Heart left ventricle (tissue), 16 donors: ENCODE data around the gene ILF2. TPM values are rescaled to one million over a fixed set of nuclear protein-coding genes. Genes with fewer than 3 reads are reported as not detected.
A peak's percentile ranks its signal among the peaks of the same experiment; 100 is the strongest.
"Not testable (repeated sequence)": the region's sequence is repeated elsewhere in the genome, so short reads cannot be mapped to it uniquely, and the experiment has no call there.

ENCODE experiments used
- ATAC-seq, 4 donors: fragments of 200-7000 bp; cut with Tn5 transposase; one replicate each; pipeline ENCODE4 v1.9.1; 2020 to 2022; ENCODE audit warnings: moderate library complexity in 4 of 4, mild to moderate bottlenecking in 3 of 4, moderate number of reproducible peaks in 1 of 4
- DNase-seq, 5 donors: peaks; one replicate each; pipeline ENCODE4 v3.0.0-alpha.2; 2020
- H3K27ac ChIP-seq, 12 donors: fragments of 200-600 bp; sonication (generic) in 4 of 12; one replicate each; pipeline versions ENCODE4 v1.5.0 to v1.8.0; 2016 to 2022; ENCODE audit warnings: mild to moderate bottlenecking in 2 of 12
- H3K27me3 ChIP-seq, 9 donors: fragments of 200-600 bp; sonication (generic) in 2 of 9; one replicate each; pipeline versions ENCODE4 v1.5.1 to v1.8.0; 2016 to 2022; ENCODE audit warnings: mild to moderate bottlenecking in 3 of 9
- H3K36me3 ChIP-seq, 9 donors: fragments of 200-600 bp; sonication (generic) in 2 of 9; one replicate each; pipeline versions ENCODE4 v1.5.0 to v1.8.0; 2018 to 2022; ENCODE audit warnings: mild to moderate bottlenecking in 2 of 9
- H3K4me1 ChIP-seq, 12 donors: fragments of 200-600 bp; sonication (generic) in 4 of 12; one replicate each; pipeline versions ENCODE4 v1.5.0 to v1.8.0; 2016 to 2022; ENCODE audit warnings: mild to moderate bottlenecking in 3 of 12
- H3K4me3 ChIP-seq, 12 donors: fragments of 200-600 bp; sonication (generic) in 4 of 12; one replicate each; pipeline versions ENCODE4 v1.5.0 to v1.8.0; 2017 to 2022; ENCODE audit warnings: mild to moderate bottlenecking in 9 of 12, moderate library complexity in 4 of 12
- H3K9me3 ChIP-seq, 12 donors: fragments of 200-600 bp; sonication (generic) in 4 of 12; one replicate each; pipeline versions ENCODE4 v1.5.0 to v1.8.0; 2016 to 2022; ENCODE audit warnings: mild to moderate bottlenecking in 1 of 12
- CTCF ChIP-seq, 12 donors: fragments of 200-600 bp; sonication (generic) in 4 of 12; IDR thresholded peaks; one replicate each; pipeline versions ENCODE4 v1.5.0 to v1.8.0; 2018 to 2022; ENCODE audit warnings: antibody characterized with exemption in 12 of 12, mild to moderate bottlenecking in 5 of 12
- POLR2A ChIP-seq, 2 donors: fragments of 450-650 bp; IDR thresholded peaks; one replicate each; pipeline ENCODE4 v1.6.1; 2017; ENCODE audit warnings: antibody characterized with exemption in 2 of 2, mild to moderate bottlenecking in 2 of 2, moderate library complexity in 2 of 2
- WGBS, 4 donors: extraction: QIAGEN DNeasy Blood & Tissue Kit in 2 of 4; methylation state at CpG; one replicate each; pipeline versions ENCODE4 v1.1.5 to v1.1.7; 2013 to 2018; 5-methylcytosine and 5-hydroxymethylcytosine counted together
- intact Hi-C, 10 donors: fragments of 100-400 bp; cut with DNase I; formaldehyde crosslinking; loops; one replicate each; pipeline versions ENCODE4 v1.11.1 to v1.14.2; 2022
- long read RNA-seq, 3 donors: library from polyadenylated mRNA; unstranded; transcript quantifications; one replicate each; pipeline ENCODE4 v2.0.0, GENCODE V29; 2020 to 2021
- polyA plus RNA-seq, 2 donors: library from polyadenylated mRNA; stranded (reverse); fragments of 200-250 nt; gene quantifications; one replicate each; pipeline ENCODE4 v1.2.3, GENCODE V29; 2013
- total RNA-seq, 9 donors: library from RNA; depleted of rRNA in 2 of 9; stranded (reverse); fragments of >200 nt in 2 of 9; fragmentation: NEBNext Ultra II Directional in 3 of 9; extraction: Animal tissue kit (Norgen Biotek cat#: 25700) in 3 of 9; gene quantifications; one replicate each; pipeline versions ENCODE4 v1.1.0 to v1.2.4, GENCODE V29; 2016 to 2023
- donor health status: ischemic (EF 13 %, LVEDD 7.1; RV severe dilation, severe dysfunction).
- donor health status: healthy with polysubstance abuse.
- donor health status: DM: no; HTN: yes; CAD: no.
- donor health status: DM: no; HTN: no; CAD: no.
- donor health status: ischemic (EF 25% LVEDD 6.9; RV normal size, moderate dysfunction).
- donor health status: ischemic (EF 25% LVEDD 5.7; RV mildly dilated, moderate dysfunction).
- donor health status: healthy.
- donor health status: DM: yes; HTN: yes; CAD: no.
- donor health status: ischemic (EF 35%, LVEDD 5.7; RV mildly dilated, moderate dysfunction).
- donor health status: nonischemic (EF 11% LVEDD 7.7; RV severe dilation, severe dysfunction).
- donor health status: DM: yes; HTN: yes; CAD: no.
- donor health status: PGD.
- donor health status: ischemic (EF 29% LVEDD 5.4; RV normal size, mild dysfunction).
- donor health status: nonischemic (EF 23%, LVEDD 6.1; RV moderate dilation, normal function).

ILF2 gene
- 10 to 100 TPM; 65.0 to 92.3 (median 74.2) TPM for total RNA-seq
- polyA plus RNA-seq: 100 to 1,000 TPM in 1 of 2 donors, 10 to 100 TPM in 1; 22.1 to 163 TPM
- long read RNA-seq, donor 1, transcript ILF2-201 (14 exons, 1,659 nt): major isoform, 55 of 58 reads
- long read RNA-seq, donor 1, partial matches to known transcripts: 2 of 58 reads
- long read RNA-seq, donor 1, other reads (novel, unspliced or antisense): 1 of 58 reads
- long read RNA-seq, donor 2, transcript ILF2-201 (14 exons, 1,659 nt): major isoform, 276 of 299 reads
- long read RNA-seq, donor 2, partial matches to known transcripts: 15 of 299 reads
- long read RNA-seq, donor 2, other reads (novel, unspliced or antisense): 8 of 299 reads
- long read RNA-seq, donor 3, transcript ILF2-201 (14 exons, 1,659 nt): major isoform, 52 of 61 reads
- long read RNA-seq, donor 3, partial matches to known transcripts: 7 of 61 reads
- long read RNA-seq, donor 3, other reads (novel, unspliced or antisense): 2 of 61 reads

- peak; percentile 95 to 98 (median 97) for ATAC-seq
- Histone ChIP-seq H3K4me3 (peak within 1 kb of the TSS; percentile 49 to 93 (median 82)), H3K4me1 (peaks cover 6 to 26% (median 14%) of the 10 kb centered on the region in 12 donors), H3K9me3 (no peaks in the 10 kb centered on the region), H3K27me3 (no peaks in the 10 kb centered on the region), H3K27ac (peak within 1 kb of the TSS; percentile 6 to 90 (median 80)), H3K36me3 (peaks cover 5 to 38% (median 34%) of the 10 kb centered on the region in 9 donors)
- peak; percentile 97 to 98 (median 98) for DNase-seq
- 0% methylated on average over 35 of the region's 35 CpGs for WGBS, 4 donors
- intact Hi-C loops: loop anchor here in 8 of 10 donors (2.0 to 10.0 kb wide), 9 partner anchors 39 to 316 kb away; partner anchors contain the start of genes CHTOP (in 3 of the 8), RAB13 (in 3 of the 8), GATAD2B (in 1 of the 8) and S100A1 (in 1 of the 8)
- TF ChIP-seq POLR2A (IDR thresholded peaks at IDR 0.05) (peak; percentile 81 to 91), CTCF (IDR thresholded peaks at IDR 0.05) (peak in 6 of 12 donors; percentile 11 to 53 (median 39))
Observed at GRCh38 chr1:153670859-153671627, at the start of gene ILF2. Gene ILF2 (minus strand): TSS chr1:153670993. CDS start chr1:153670922, 71 bp downstream.

GRCh38 chr1:153717330-153717729 is 46.5 kb upstream of the ILF2 start:
- H3K4me3 ChIP-seq: no peak overlapping the region
- DNase-seq (no peak), ATAC-seq (no peak)
- H3K4me1 ChIP-seq: no peaks in the 10 kb centered on the region
- intact Hi-C loops: loop anchor here in 1 of 10 donors (2.0 kb wide), 1 partner anchor 19 kb away; no protein-coding TSS in a partner anchor
- peaks cover 0 to 3% (median 0%) of the 10 kb centered on the region in 9 donors for H3K27me3 ChIP-seq
- H3K36me3 ChIP-seq: no peaks in the 10 kb centered on the region
- no peak overlapping the region for H3K27ac ChIP-seq
- H3K9me3 ChIP-seq: no peaks in the 10 kb centered on the region
- WGBS, 4 donors: 80 to 92% (median 85%) methylated on average over 3 of the region's 3 CpGs
- TF ChIP-seq POLR2A (IDR thresholded peaks at IDR 0.05): no peak
- TF ChIP-seq CTCF (IDR thresholded peaks at IDR 0.05): no peak

GRCh38 chr1:153716211-153716610 is 45.4 kb upstream of the ILF2 start:
- WGBS, 4 donors: 81 to 88% (median 85%) methylated on average over 5 of the region's 5 CpGs
- not testable (repeated sequence) for H3K4me3 ChIP-seq, DNase-seq, H3K36me3 ChIP-seq, H3K27ac ChIP-seq, ATAC-seq, H3K9me3 ChIP-seq, H3K4me1 ChIP-seq, H3K27me3 ChIP-seq
- intact Hi-C loops: loop anchor here in 1 of 10 donors (2.0 kb wide), 1 partner anchor 21 kb away; no protein-coding TSS in a partner anchor

GRCh38 chr1:153711026-153711425 is 40.2 kb upstream of the ILF2 start:
- 66 to 75% (median 72%) methylated on average over 7 of the region's 7 CpGs for WGBS, 4 donors
- Histone ChIP-seq H3K27me3 (peaks cover 0 to 3% (median 0%) of the 10 kb centered on the region in 9 donors), H3K4me3 (no peak overlapping the region), H3K27ac (no peak overlapping the region), H3K4me1 (no peaks in the 10 kb centered on the region), H3K36me3 (no peaks in the 10 kb centered on the region), H3K9me3 (no peaks in the 10 kb centered on the region)
- DNase-seq (no peak), ATAC-seq (no peak)
- intact Hi-C loops: no loop called here
- no peak for TF ChIP-seq CTCF (IDR thresholded peaks at IDR 0.05)
- no peak for TF ChIP-seq POLR2A (IDR thresholded peaks at IDR 0.05)
